NCI-H526 treated with DMSO at 0.1 percent for 48 hours (cell line): ENCODE measurements around the gene SUN1.
"Not testable (repeated sequence)": the region's sequence is repeated elsewhere in the genome, so short reads cannot be mapped to it uniquely, and the experiment has no call there.

Source experiments
- DNase-seq: peaks from one replicate; lab custom pipeline; 2025; lab: John Stamatoyannopoulos, UW

SUN1 gene

DNA sequence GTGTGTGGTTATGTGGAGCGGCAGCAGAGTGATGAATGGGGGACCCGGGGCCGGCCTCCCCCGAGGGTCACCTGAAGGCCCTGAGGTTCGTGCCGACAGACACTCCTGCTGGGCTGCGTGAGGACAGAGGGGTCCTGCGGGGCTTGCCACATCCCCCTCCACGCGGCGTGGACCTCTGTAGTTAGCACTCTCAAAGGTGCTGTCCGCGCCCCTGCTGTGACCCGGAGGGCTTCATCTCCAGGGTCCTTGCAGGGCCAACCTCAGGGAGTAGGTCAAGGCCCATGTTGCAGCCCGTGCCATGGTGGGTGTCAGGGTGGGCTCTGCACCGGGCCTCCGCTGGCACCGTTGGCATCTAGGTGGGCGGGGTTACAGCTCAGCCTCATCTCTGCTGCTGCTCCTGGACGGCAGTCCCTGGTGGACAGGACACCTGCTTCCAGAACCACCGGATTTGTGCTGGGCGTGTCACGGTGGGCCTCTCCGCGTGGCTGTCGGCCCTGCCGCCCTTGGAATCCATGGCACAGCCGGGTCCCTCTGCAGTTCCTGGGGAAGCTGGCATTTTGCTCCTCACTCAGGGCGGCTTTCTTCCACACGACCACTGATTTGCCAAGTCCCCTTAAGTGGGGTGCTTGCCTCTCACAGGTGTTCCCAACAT lies 24.3 kb downstream of the SUN1 start:
- DNase-seq = no peak

GRCh38 chr7:857661-858060 lies 25.4 kb downstream of the SUN1 start:
- no peak for DNase-seq

DNA sequence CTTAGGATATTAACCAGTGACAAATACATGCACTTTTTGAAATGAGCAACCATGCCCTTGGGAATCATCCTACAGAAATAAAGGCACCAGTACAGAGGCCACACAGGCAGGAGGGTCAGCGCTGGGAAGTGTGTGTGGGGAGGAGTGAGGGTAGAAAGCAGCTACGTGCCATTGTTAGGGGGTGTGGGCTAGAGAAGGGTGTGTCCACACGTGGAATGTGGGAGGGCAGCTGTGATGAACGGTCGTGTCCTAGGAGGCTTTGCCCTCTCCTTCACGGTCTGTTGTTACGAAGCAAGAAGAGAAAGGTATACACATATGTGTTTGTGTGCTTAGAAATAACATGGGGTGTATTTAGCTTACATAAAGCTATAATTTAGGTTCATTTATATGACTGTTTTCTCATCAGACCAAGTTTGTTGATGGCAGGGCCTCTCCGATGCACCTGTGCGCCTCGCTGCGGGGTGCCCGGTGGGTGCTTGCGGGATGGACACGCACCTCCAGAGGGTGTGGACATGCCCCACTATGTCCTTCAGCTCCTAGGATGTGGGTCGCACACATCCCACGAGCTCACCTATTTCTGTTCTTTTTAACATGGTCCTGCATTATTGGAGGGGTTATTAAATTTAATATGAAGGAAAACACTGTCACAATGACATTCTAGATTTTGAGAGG lies 27.2 kb downstream of the SUN1 start:
- DNase-seq = no peak

GRCh38 chr7:860149-860548 lies 27.9 kb downstream of the SUN1 start:
- DNase-seq = no peak

GRCh38 chr7:861222-861621 lies 28.9 kb downstream of the SUN1 start:
- no peak for DNase-seq

GRCh38 chr7:862157-862556 lies 29.9 kb downstream of the SUN1 start:
- no peak for DNase-seq

- DNase-seq = no peak
These were observed 30.8 kb downstream of the SUN1 start for GRCh38 chr7:863106-863505.

GRCh38 chr7:865921-866320 lies 33.6 kb downstream of the SUN1 start:
- DNase-seq = no peak

DNA sequence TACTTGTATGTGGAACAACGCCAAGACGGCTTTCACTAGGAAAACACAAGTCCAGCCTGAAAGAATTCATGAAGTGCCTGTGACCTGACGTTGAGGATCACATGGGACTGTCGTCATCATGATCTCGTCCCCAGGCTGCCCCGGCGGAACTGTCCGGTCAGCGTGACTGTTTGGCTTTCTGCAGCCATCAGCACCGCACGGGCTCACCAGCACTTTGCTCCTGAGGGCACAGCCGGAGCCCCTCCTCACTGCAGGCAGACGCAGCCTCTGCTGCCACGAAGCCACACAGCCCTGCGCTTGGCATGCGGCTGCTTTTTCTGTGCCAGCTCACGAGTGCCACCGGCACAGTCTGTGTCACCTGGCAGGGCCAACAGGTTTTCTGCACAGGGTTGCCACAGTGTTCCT lies 34.7 kb downstream of the SUN1 start:
- DNase-seq = no peak

- no peak for DNase-seq
These were observed 35.3 kb downstream of the SUN1 start for GRCh38 chr7:867406-868188.

- no peak for DNase-seq
These were observed 35.9 kb downstream of the SUN1 start for GRCh38 chr7:868189-868486.

DNA sequence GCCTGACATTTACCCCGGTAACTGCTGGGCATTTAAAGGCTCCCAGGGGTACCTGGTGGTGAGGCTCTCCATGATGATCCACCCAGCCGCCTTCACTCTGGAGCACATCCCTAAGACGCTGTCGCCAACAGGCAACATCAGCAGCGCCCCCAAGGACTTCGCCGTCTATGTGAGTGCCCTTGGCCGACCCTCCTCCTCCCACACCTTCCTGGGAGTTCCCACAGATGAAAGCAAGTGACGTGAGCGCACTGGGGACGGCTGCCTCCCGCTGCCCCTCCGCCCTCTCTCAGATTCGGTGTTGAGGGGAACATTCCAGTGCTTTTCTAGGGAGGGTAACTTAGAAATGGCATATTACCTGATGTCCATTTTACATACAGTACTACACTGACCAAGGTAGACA lies 37.1 kb downstream of the SUN1 start:
- DNase-seq = no peak

- no peak for DNase-seq
These were observed 39.7 kb downstream of the SUN1 start for GRCh38 chr7:871900-872537.

GRCh38 chr7:872685-873084 lies 40.4 kb downstream of the SUN1 start:
- DNase-seq = not testable (repeated sequence)

DNA sequence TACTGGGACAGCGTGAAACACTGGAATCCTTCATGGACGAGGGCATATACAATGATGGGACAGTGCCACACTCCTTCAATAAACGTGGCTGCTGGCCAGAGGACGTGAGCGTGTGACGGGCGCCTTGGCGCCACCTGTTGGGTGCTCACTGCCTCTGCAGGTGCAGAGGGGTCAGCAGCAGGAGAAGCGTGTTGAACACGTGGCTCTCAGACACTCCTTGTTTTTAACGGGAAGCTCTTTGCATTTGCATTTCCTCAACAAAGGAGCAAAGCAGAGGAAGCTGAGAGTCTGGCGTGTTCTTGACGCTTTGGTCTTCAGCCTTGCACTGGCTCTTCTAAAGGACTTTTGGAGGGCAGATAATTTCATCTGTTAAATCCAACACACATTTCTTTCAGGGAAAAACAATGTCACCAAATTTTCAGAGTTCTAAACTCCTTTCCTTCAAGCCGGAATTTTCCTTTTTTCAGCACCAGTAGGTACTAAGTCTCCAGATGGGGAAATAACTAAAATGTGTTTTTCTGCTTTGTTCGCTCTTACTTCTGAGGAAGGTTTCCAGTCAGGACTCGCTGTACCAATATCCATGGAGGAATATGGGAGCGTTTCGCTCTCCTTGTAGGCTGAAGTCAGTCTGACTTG lies 41.2 kb downstream of the SUN1 start:
- DNase-seq = peak; percentile 44

DNA sequence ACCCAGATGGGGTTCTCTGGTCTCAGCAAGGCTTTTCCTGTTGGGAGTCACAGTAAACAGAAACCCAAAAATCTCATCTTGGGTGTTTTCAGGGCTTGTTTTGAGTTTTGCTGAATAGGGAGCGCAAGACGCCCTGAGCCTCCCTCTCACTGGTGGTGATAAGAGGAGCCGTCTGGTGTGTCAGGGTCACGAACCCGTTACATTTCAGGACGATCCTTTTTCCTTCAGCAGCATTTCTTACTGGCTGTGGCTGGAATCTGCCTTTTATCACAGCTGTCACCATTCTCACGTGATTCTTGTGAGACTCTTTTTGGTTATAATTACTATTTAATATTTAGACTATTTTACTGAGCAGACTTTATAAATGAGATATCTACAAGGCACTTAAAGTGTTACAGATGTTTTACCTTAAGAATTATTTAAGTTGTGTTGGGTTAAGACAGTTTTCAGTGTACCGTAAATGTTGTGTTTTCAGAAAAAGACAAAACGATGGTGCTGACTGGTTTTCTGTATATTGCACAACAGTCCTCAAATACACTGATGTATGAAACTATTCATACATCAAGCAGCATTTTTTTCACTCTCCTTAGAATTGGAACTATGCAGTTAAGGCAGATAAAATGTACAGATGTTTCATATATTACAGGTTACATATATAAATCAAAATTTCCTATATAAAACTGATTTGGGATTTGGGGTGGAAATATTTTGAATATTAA lies 41.9 kb downstream of the SUN1 start:
- no peak for DNase-seq

DNA sequence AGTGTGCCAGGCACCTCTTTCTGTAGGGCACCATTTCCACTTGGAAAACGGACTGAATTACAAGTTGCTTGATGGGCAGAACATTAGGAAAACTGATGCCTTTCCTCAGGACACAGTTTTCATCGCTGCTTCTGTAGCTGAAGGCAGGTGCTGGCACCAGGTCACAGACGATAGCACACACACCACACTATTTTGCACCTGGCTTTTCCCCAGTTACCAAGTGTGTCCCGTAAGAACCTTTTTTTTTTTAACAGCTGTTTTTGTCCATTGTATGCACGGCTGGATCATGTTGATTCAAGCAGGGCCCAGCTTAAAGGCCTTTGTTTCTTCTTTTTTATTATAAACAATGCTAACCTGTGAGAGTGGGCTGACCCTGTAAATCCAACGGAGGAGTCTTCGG lies 42.8 kb downstream of the SUN1 start:
- no peak for DNase-seq

DNA sequence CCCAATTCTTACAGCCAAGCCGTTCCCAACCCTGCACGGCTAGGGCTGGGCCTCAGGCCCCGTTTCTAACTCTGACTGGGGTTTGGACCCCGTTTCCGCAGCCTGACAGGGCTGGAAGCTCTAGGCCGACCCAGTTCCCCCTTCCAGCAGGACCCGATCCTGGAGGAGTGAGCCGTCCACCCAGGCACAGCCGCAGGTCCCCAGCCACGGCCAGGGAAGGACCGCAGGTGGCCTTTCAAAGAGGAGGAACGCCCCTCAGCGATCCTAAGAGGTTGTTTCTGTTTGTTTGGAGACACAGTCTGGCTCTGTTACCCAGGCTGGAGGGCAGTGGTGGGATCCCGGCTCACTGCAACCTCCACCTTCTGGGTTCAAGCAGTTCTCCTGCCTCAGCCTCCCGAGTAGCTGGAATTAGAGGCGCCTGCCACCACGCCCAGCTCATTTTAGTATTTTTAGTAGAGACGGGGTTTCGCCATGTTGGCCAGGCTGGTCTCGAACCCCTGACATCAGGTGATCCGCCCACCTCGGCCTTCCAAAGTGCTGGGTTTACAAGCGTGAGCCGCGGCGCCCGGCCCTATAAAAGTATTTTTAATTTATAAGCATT lies 43.3 kb downstream of the SUN1 start:
- DNase-seq = no peak

GRCh38 chr7:876077-876971 lies 44.0 kb downstream of the SUN1 start, which contains the start of gene GET4:
TSS of gene GET4 (plus strand) at chr7:876554. CDS start at chr7:876646, 92 bp downstream.
- DNase-seq = peak; percentile 88

GRCh38 chr7:876972-877311 lies 44.7 kb downstream of the SUN1 start:
- DNase-seq = no peak
